Measurements from ENCODE around the gene FAR1.

GRCh38 chr11:13667245-13667644 is 1.2 kb upstream of the FAR1 start:
- TF ChIP-seq SUZ12 (IDR thresholded peaks at IDR 0.05; ENCODE audit: extremely low read depth, insufficient read depth, insufficient read length) (no peak), YY1 (IDR thresholded peaks at IDR 0.05; ENCODE audit: insufficient read depth, insufficient read length) (no peak), ZNF274 (IDR thresholded peaks at IDR 0.05; ENCODE audit: low read depth, low read length) (no peak)

All from NT2/D1 (cell line).